Activated naive CD8-positive, alpha-beta T cell treated with anti-CD3 and anti-CD28 coated beads for 36 hours (primary cell): Measurements from ENCODE around the gene MGAT5. TPM values are rescaled to one million over a fixed set of nuclear protein-coding genes. Genes with fewer than 3 reads are reported as not detected.

ENCODE experiments used
- DNase-seq: peaks from one replicate; pipeline ENCODE4 v3.0.0; 2021
- H3K27ac Mint-ChIP-seq: one replicate; pipeline ENCODE4 v1.8.0; 2022; ENCODE audit warnings: mild to moderate bottlenecking, moderate library complexity, mixed read lengths
- H3K27me3 Mint-ChIP-seq: one replicate; pipeline ENCODE4 v1.8.0; 2022; ENCODE audit warnings: mild to moderate bottlenecking, mixed read lengths
- H3K36me3 Mint-ChIP-seq: one replicate; pipeline ENCODE4 v1.8.0; 2021; ENCODE audit warnings: mild to moderate bottlenecking, mixed read lengths
- H3K4me1 Mint-ChIP-seq: one replicate; pipeline ENCODE4 v1.8.0; 2021; ENCODE audit warnings: mixed read lengths
- H3K4me3 Mint-ChIP-seq: one replicate; pipeline ENCODE4 v1.8.0; 2022; ENCODE audit warnings: mild to moderate bottlenecking, moderate library complexity, mixed read lengths
- H3K9me3 Mint-ChIP-seq: one replicate; pipeline ENCODE4 v1.8.0; 2022; ENCODE audit warnings: mixed read lengths
- total RNA-seq, 2 experiments: library from RNA; stranded (reverse); gene quantifications; one replicate each; pipeline ENCODE4 v1.2.3, GENCODE V29; 2021

Gene MGAT5
- total RNA-seq, 2 experiments from 2014 or later: 34.0 to 34.5 TPM

GRCh38 chr2:134352844-134353243 is 99.0 kb downstream of the MGAT5 start:
- H3K36me3 Mint-ChIP-seq: peaks cover 26% of the 10 kb centered on the region
- no peak overlapping the region for H3K4me3 Mint-ChIP-seq

GRCh38 chr2:134354611-134355010 is 100.7 kb downstream of the MGAT5 start:
- H3K4me1 Mint-ChIP-seq: no peaks in the 10 kb centered on the region
- H3K36me3 Mint-ChIP-seq: peaks cover 25% of the 10 kb centered on the region
- no peaks in the 10 kb centered on the region for H3K9me3 Mint-ChIP-seq
- H3K4me3 Mint-ChIP-seq: no peak overlapping the region
- H3K27ac Mint-ChIP-seq: no peak overlapping the region
- no peak for DNase-seq
- H3K27me3 Mint-ChIP-seq: no peaks in the 10 kb centered on the region

More at GRCh38 chr2:134352844-134353243, 99.0 kb downstream of the MGAT5 start:
- no peak for DNase-seq
- Mint-ChIP-seq H3K27ac (no peak overlapping the region), H3K27me3 (no peaks in the 10 kb centered on the region), H3K4me1 (peaks cover 4% of the 10 kb centered on the region), H3K9me3 (no peaks in the 10 kb centered on the region)

- no peak overlapping the region for H3K27ac Mint-ChIP-seq
- peaks cover 24% of the 10 kb centered on the region for H3K36me3 Mint-ChIP-seq
- no peak overlapping the region for H3K4me3 Mint-ChIP-seq
- no peaks in the 10 kb centered on the region for H3K27me3 Mint-ChIP-seq
- peaks cover 6% of the 10 kb centered on the region for H3K4me1 Mint-ChIP-seq
- no peaks in the 10 kb centered on the region for H3K9me3 Mint-ChIP-seq
- DNase-seq: no peak
These were observed 103.9 kb downstream of the MGAT5 start for GRCh38 chr2:134357814-134358213.

GRCh38 chr2:134359367-134360081 is 105.7 kb downstream of the MGAT5 start:
- DNase-seq: no peak
- no peak overlapping the region for H3K27ac Mint-ChIP-seq
- no peak overlapping the region for H3K4me3 Mint-ChIP-seq
- H3K27me3 Mint-ChIP-seq: no peaks in the 10 kb centered on the region
- H3K4me1 Mint-ChIP-seq: peaks cover 6% of the 10 kb centered on the region
- no peaks in the 10 kb centered on the region for H3K9me3 Mint-ChIP-seq
- H3K36me3 Mint-ChIP-seq: peaks cover 26% of the 10 kb centered on the region

GRCh38 chr2:134360745-134361487 is 107.0 kb downstream of the MGAT5 start:
- peaks cover 8% of the 10 kb centered on the region for H3K4me1 Mint-ChIP-seq
- peaks cover 25% of the 10 kb centered on the region for H3K36me3 Mint-ChIP-seq
- no peaks in the 10 kb centered on the region for H3K9me3 Mint-ChIP-seq
- DNase-seq: no peak
- no peak overlapping the region for H3K27ac Mint-ChIP-seq
- H3K4me3 Mint-ChIP-seq: no peak overlapping the region
- no peaks in the 10 kb centered on the region for H3K27me3 Mint-ChIP-seq

- Mint-ChIP-seq H3K27ac (no peak overlapping the region), H3K27me3 (no peaks in the 10 kb centered on the region), H3K4me3 (no peak overlapping the region), H3K4me1 (peaks cover 12% of the 10 kb centered on the region), H3K36me3 (peaks cover 25% of the 10 kb centered on the region), H3K9me3 (no peaks in the 10 kb centered on the region)
- DNase-seq: no peak
These were observed 107.8 kb downstream of the MGAT5 start for GRCh38 chr2:134361648-134362047.

GRCh38 chr2:134362152-134362668 is 108.3 kb downstream of the MGAT5 start:
- peaks cover 17% of the 10 kb centered on the region for H3K4me1 Mint-ChIP-seq
- H3K27me3 Mint-ChIP-seq: no peaks in the 10 kb centered on the region
- peaks cover 20% of the 10 kb centered on the region for H3K36me3 Mint-ChIP-seq
- no peaks in the 10 kb centered on the region for H3K9me3 Mint-ChIP-seq
- H3K27ac Mint-ChIP-seq: no peak overlapping the region
- no peak overlapping the region for H3K4me3 Mint-ChIP-seq
- no peak for DNase-seq

GRCh38 chr2:134362740-134363139 is 108.9 kb downstream of the MGAT5 start:
- no peaks in the 10 kb centered on the region for H3K9me3 Mint-ChIP-seq
- H3K27ac Mint-ChIP-seq: no peak overlapping the region
- peaks cover 21% of the 10 kb centered on the region for H3K4me1 Mint-ChIP-seq
- H3K4me3 Mint-ChIP-seq: no peak overlapping the region
- no peak for DNase-seq
- H3K36me3 Mint-ChIP-seq: peaks cover 20% of the 10 kb centered on the region
- no peaks in the 10 kb centered on the region for H3K27me3 Mint-ChIP-seq

- DNase-seq: no peak
- H3K27me3 Mint-ChIP-seq: no peaks in the 10 kb centered on the region
- no peak overlapping the region for H3K27ac Mint-ChIP-seq
- no peaks in the 10 kb centered on the region for H3K9me3 Mint-ChIP-seq
- no peak overlapping the region for H3K4me3 Mint-ChIP-seq
- peaks cover 35% of the 10 kb centered on the region for H3K4me1 Mint-ChIP-seq
- H3K36me3 Mint-ChIP-seq: peaks cover 21% of the 10 kb centered on the region
These were observed 111.5 kb downstream of the MGAT5 start for GRCh38 chr2:134365356-134365755.

GRCh38 chr2:134366359-134366758 is 112.5 kb downstream of the MGAT5 start:
- H3K27ac Mint-ChIP-seq: no peak overlapping the region
- peaks cover 24% of the 10 kb centered on the region for H3K36me3 Mint-ChIP-seq
- no peak for DNase-seq
- H3K27me3 Mint-ChIP-seq: no peaks in the 10 kb centered on the region
- no peaks in the 10 kb centered on the region for H3K9me3 Mint-ChIP-seq
- peaks cover 35% of the 10 kb centered on the region for H3K4me1 Mint-ChIP-seq
- no peak overlapping the region for H3K4me3 Mint-ChIP-seq

- no peaks in the 10 kb centered on the region for H3K9me3 Mint-ChIP-seq
- peaks cover 29% of the 10 kb centered on the region for H3K4me1 Mint-ChIP-seq
- no peaks in the 10 kb centered on the region for H3K27me3 Mint-ChIP-seq
- no peak overlapping the region for H3K4me3 Mint-ChIP-seq
- H3K36me3 Mint-ChIP-seq: peaks cover 19% of the 10 kb centered on the region
- no peak for DNase-seq
- H3K27ac Mint-ChIP-seq: no peak overlapping the region
These were observed 113.3 kb downstream of the MGAT5 start for GRCh38 chr2:134367213-134367612.

GRCh38 chr2:134368009-134368817 is 114.3 kb downstream of the MGAT5 start:
- Mint-ChIP-seq H3K4me1 (peaks cover 29% of the 10 kb centered on the region), H3K27me3 (no peaks in the 10 kb centered on the region), H3K36me3 (peaks cover 18% of the 10 kb centered on the region), H3K9me3 (no peaks in the 10 kb centered on the region), H3K27ac (peak overlapping the region; percentile 9), H3K4me3 (no peak overlapping the region)
- DNase-seq: no peak

GRCh38 chr2:134369220-134369902 is 115.5 kb downstream of the MGAT5 start:
- H3K36me3 Mint-ChIP-seq: peaks cover 16% of the 10 kb centered on the region
- no peaks in the 10 kb centered on the region for H3K27me3 Mint-ChIP-seq
- no peak overlapping the region for H3K27ac Mint-ChIP-seq
- H3K9me3 Mint-ChIP-seq: no peaks in the 10 kb centered on the region
- no peak for DNase-seq
- no peak overlapping the region for H3K4me3 Mint-ChIP-seq
- H3K4me1 Mint-ChIP-seq: peaks cover 29% of the 10 kb centered on the region

GRCh38 chr2:134370655-134371445 is 117.0 kb downstream of the MGAT5 start:
- no peaks in the 10 kb centered on the region for H3K9me3 Mint-ChIP-seq
- H3K4me3 Mint-ChIP-seq: no peak overlapping the region
- DNase-seq: no peak
- peaks cover 27% of the 10 kb centered on the region for H3K4me1 Mint-ChIP-seq
- no peak overlapping the region for H3K27ac Mint-ChIP-seq
- peaks cover 11% of the 10 kb centered on the region for H3K36me3 Mint-ChIP-seq
- no peaks in the 10 kb centered on the region for H3K27me3 Mint-ChIP-seq
